Muscle of leg (tissue), 11 donors: ENCODE measurements around the gene GPRC5B. TPM values are rescaled to one million over a fixed set of nuclear protein-coding genes. Genes with fewer than 3 reads are reported as not detected.

Experiments used
- DNase-seq: peaks from one replicate; pipeline ENCODE4 v3.0.0; 2013
- H3K27ac ChIP-seq: one replicate; pipeline ENCODE4 v1.5.1; 2013; ENCODE audit warnings: mild to moderate bottlenecking, low read length, control low read depth
- H3K27me3 ChIP-seq: one replicate; pipeline ENCODE4 v1.6.1; 2013; ENCODE audit warnings: low read length; ENCODE audit not compliant: control insufficient read depth, insufficient read depth
- H3K36me3 ChIP-seq: one replicate; pipeline ENCODE4 v1.6.1; 2013; ENCODE audit warnings: low read length; ENCODE audit not compliant: control insufficient read depth, insufficient read depth
- H3K4me1 ChIP-seq: one replicate; pipeline ENCODE4 v1.6.1; 2013; ENCODE audit warnings: low read length; ENCODE audit not compliant: control insufficient read depth, insufficient read depth
- H3K4me3 ChIP-seq: one replicate; pipeline ENCODE4 v1.5.1; 2013; ENCODE audit warnings: low read length, control low read depth
- H3K9me3 ChIP-seq: replicated peaks from 2 replicates; pipeline ENCODE4 v1.6.1; 2013; ENCODE audit warnings: low read depth, low read length; ENCODE audit not compliant: control insufficient read depth
- WGBS: methylation state at CpG from one replicate; pipeline ENCODE4 v1.1.5; 2013; ENCODE audit warnings: missing lambda C conversion rate; ENCODE audit not compliant: insufficient coverage; 5-methylcytosine and 5-hydroxymethylcytosine counted together
- polyA plus RNA-seq, 8 donors: library from polyadenylated mRNA; unstranded; fragments of 120-200 nt; gene quantifications; one replicate each; pipeline versions ENCODE4 v1.2.1 to v1.2.3, GENCODE V29; 2013; ENCODE audit warnings: inconsistent platforms in 1 of 8, low replicate concordance in 1 of 8; ENCODE audit not compliant: insufficient read length in 8 of 8, insufficient read depth in 1 of 8
- total RNA-seq: library from RNA; stranded (reverse); fragments of 120-200 nt; gene quantifications from one replicate; pipeline ENCODE4 v1.2.4, GENCODE V29; 2013

The GPRC5B gene
- total and polyA plus RNA-seq, 9 donors: 39.9 to 92.0 (median 78.8) TPM

GRCh38 chr16:19874026-19874425 is 10.6 kb downstream of the GPRC5B start:
- no peaks in the 10 kb centered on the region for H3K9me3 ChIP-seq
- H3K4me1 ChIP-seq: peaks cover 29% of the 10 kb centered on the region
- no peak overlapping the region for H3K27ac ChIP-seq
- DNase-seq: no peak
- H3K36me3 ChIP-seq: peaks cover 48% of the 10 kb centered on the region
- no peaks in the 10 kb centered on the region for H3K27me3 ChIP-seq
- H3K4me3 ChIP-seq: no peak overlapping the region
- 78% methylated on average over 8 of the region's 8 CpGs for WGBS

- Histone ChIP-seq H3K4me1 (peaks cover 29% of the 10 kb centered on the region), H3K27ac (no peak overlapping the region), H3K36me3 (peaks cover 46% of the 10 kb centered on the region), H3K4me3 (no peak overlapping the region), H3K27me3 (no peaks in the 10 kb centered on the region), H3K9me3 (no peaks in the 10 kb centered on the region)
- DNase-seq: no peak
- 97% methylated on average over 9 of the region's 12 CpGs for WGBS
Observed at GRCh38 chr16:19872935-19873334, 11.7 kb downstream of the GPRC5B start.

GRCh38 chr16:19872179-19872863 is 12.3 kb downstream of the GPRC5B start:
- Histone ChIP-seq H3K27ac (no peak overlapping the region), H3K36me3 (peaks cover 47% of the 10 kb centered on the region), H3K27me3 (no peaks in the 10 kb centered on the region), H3K4me1 (peaks cover 29% of the 10 kb centered on the region), H3K9me3 (no peaks in the 10 kb centered on the region), H3K4me3 (no peak overlapping the region)
- WGBS: 92% methylated on average over 29 of the region's 33 CpGs
- DNase-seq: no peak

- Histone ChIP-seq H3K9me3 (no peaks in the 10 kb centered on the region), H3K4me3 (no peak overlapping the region), H3K27me3 (no peaks in the 10 kb centered on the region), H3K36me3 (peaks cover 47% of the 10 kb centered on the region), H3K4me1 (peaks cover 23% of the 10 kb centered on the region), H3K27ac (no peak overlapping the region)
- WGBS: 94% methylated on average over 19 of the region's 20 CpGs
- no peak for DNase-seq
Observed at GRCh38 chr16:19871721-19872120, 12.9 kb downstream of the GPRC5B start.

GRCh38 chr16:19868421-19868820 is 16.2 kb downstream of the GPRC5B start:
- H3K4me3 ChIP-seq: no peak overlapping the region
- no peak overlapping the region for H3K27ac ChIP-seq
- peaks cover 6% of the 10 kb centered on the region for H3K4me1 ChIP-seq
- H3K27me3 ChIP-seq: no peaks in the 10 kb centered on the region
- H3K36me3 ChIP-seq: peaks cover 63% of the 10 kb centered on the region
- H3K9me3 ChIP-seq: no peaks in the 10 kb centered on the region
- 79% methylated on average over 5 of the region's 9 CpGs for WGBS
- no peak for DNase-seq

- WGBS: 91% methylated on average over 4 of the region's 5 CpGs
- Histone ChIP-seq H3K4me1 (peaks cover 8% of the 10 kb centered on the region), H3K9me3 (no peaks in the 10 kb centered on the region), H3K36me3 (peaks cover 56% of the 10 kb centered on the region), H3K27me3 (no peaks in the 10 kb centered on the region), H3K4me3 (no peak overlapping the region), H3K27ac (no peak overlapping the region)
- DNase-seq: no peak
Observed at GRCh38 chr16:19864566-19864965, 20.1 kb downstream of the GPRC5B start.

- peaks cover 60% of the 10 kb centered on the region for H3K36me3 ChIP-seq
Observed at GRCh38 chr16:19863990-19864389, 20.7 kb downstream of the GPRC5B start.

GRCh38 chr16:19861811-19862327 is 22.8 kb downstream of the GPRC5B start:
- no peak overlapping the region for H3K4me3 ChIP-seq
- DNase-seq: no peak
- H3K27ac ChIP-seq: no peak overlapping the region
- no peaks in the 10 kb centered on the region for H3K9me3 ChIP-seq
- H3K36me3 ChIP-seq: peaks cover 62% of the 10 kb centered on the region
- H3K27me3 ChIP-seq: no peaks in the 10 kb centered on the region
- peaks cover 4% of the 10 kb centered on the region for H3K4me1 ChIP-seq
- WGBS: 60% methylated on average over 2 of the region's 16 CpGs

More at GRCh38 chr16:19863990-19864389, 20.7 kb downstream of the GPRC5B start:
- 100% methylated on average over 1 of the region's 1 CpG for WGBS
- Histone ChIP-seq H3K4me1 (peaks cover 8% of the 10 kb centered on the region), H3K9me3 (no peaks in the 10 kb centered on the region), H3K4me3 (no peak overlapping the region), H3K27ac (no peak overlapping the region), H3K27me3 (no peaks in the 10 kb centered on the region)
- no peak for DNase-seq

- H3K9me3 ChIP-seq: no peaks in the 10 kb centered on the region
- WGBS: 62% methylated on average over 3 of the region's 3 CpGs
- no peak overlapping the region for H3K27ac ChIP-seq
- no peaks in the 10 kb centered on the region for H3K27me3 ChIP-seq
- no peak for DNase-seq
- peaks cover 4% of the 10 kb centered on the region for H3K4me1 ChIP-seq
- no peak overlapping the region for H3K4me3 ChIP-seq
- peaks cover 62% of the 10 kb centered on the region for H3K36me3 ChIP-seq
Observed at GRCh38 chr16:19861133-19861532, 23.5 kb downstream of the GPRC5B start.

GRCh38 chr16:19860166-19861041 is 24.2 kb downstream of the GPRC5B start:
- Histone ChIP-seq H3K27ac (no peak overlapping the region), H3K27me3 (no peaks in the 10 kb centered on the region), H3K9me3 (no peaks in the 10 kb centered on the region), H3K36me3 (peaks cover 64% of the 10 kb centered on the region), H3K4me3 (no peak overlapping the region), H3K4me1 (peaks cover 4% of the 10 kb centered on the region)
- WGBS: 72% methylated on average over 9 of the region's 21 CpGs
- DNase-seq: no peak
